Ecto neural progenitor cell (in vitro differentiated cells): Measurements from ENCODE around the gene ADCY5.

Source experiments
- DNase-seq: peaks from one replicate; pipeline ENCODE4 v3.0.0-alpha.2; 2018; ENCODE audit warnings: low spot score

Gene ADCY5

DNA sequence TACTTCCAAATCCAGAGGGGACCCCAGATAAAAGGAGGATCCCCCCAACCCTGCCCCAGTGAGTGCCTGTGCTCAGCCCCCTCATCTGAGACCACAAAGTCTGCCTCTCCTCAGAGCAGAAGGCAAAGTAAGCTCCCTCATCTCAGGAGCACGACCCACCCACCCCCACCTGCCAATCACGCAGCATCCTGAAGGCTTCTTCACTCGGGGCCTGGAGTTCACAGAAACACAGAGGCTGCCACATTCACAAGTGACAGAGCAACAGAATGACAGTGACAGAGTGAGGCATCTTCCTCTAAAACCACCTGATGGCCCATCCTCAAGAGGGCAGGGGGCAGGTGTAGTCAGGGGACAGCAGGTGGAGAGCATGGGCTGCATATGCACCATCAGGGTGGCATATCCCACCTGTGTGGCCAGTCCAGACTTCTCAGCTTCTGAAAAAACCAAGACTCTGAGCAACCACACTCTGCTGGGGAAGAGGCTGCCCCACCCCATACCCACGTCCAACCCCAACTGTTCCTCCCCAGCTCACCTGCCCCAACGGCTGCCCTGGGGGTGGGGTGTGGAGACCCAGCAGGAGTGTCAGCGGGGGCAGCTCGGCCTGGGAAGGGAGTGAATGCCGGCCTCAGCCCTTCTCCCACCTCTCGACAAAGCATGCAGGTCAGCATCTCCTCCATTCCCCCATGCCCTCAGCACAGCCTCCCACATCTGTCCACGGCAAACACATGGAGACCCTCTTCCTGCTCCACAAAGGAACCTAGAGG is 19.3 kb downstream of the ADCY5 start:
- no peak for DNase-seq

- DNase-seq: no peak
Measured at GRCh38 chr3:123424999-123425712, 23.7 kb downstream of the ADCY5 start.

DNA sequence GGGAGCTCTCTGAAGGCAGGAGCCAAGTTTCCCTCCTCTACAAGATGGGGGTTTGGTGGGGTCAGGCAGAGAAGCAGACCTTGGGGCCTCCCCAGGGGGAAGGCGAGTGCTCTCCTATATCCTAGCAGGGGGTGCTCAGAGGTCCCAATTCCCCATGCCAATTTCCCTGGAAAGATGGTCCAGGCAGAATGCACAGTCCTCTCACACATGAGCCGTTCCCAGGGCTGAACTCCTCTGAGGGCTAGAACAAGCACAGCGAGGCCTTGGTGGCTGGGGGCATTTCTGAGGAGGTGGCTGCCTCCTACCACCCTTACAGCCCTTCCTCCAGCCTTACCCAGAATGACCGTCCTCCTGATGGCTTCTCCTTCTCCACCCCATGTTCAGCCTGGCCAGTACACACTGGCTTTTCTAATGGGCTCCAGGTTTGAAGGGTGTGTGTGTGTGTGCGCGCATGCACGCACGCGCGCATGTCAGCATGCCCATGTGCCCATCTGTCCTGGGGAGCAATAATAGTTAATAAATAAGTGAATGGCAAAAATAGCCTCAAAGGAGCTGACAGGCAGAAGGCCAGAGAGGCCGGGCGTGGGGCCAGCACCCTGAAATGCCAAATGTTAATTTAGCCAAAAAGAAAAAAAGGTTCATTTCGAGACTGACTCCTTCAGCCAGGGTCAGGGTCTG is 24.4 kb downstream of the ADCY5 start:
- no peak for DNase-seq

- DNase-seq: no peak
Measured at GRCh38 chr3:123423806-123424205, 25.1 kb downstream of the ADCY5 start.

DNA sequence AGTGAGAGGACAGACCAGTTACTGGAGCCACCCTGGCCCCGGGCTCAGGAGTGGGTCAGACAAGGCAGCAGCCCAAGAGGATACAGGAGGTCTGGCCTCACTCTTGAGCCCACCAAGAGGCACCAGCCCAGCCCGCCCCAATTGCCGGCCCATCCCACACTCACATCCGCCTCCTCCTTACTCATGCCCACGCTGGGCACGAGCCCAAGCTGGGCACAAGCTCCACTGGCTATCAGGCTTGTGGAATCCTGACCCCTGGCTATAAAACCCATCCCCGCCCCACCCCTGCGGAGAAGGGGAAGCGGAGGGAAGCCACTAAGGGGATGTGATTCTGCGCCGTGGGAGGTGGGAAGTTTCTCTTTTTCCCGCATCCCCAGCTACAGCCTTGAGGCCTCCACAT is 25.9 kb downstream of the ADCY5 start:
- DNase-seq: no peak

- no peak for DNase-seq
Measured at GRCh38 chr3:123422457-123422856, 26.4 kb downstream of the ADCY5 start.

GRCh38 chr3:123421353-123422174 is 27.3 kb downstream of the ADCY5 start:
- no peak for DNase-seq

- no peak for DNase-seq
Measured at GRCh38 chr3:123420416-123420968, 28.4 kb downstream of the ADCY5 start.

- DNase-seq: no peak
Measured at GRCh38 chr3:123419850-123420297, 29.0 kb downstream of the ADCY5 start.

GRCh38 chr3:123419181-123419849 is 29.6 kb downstream of the ADCY5 start:
- DNase-seq: no peak

DNA sequence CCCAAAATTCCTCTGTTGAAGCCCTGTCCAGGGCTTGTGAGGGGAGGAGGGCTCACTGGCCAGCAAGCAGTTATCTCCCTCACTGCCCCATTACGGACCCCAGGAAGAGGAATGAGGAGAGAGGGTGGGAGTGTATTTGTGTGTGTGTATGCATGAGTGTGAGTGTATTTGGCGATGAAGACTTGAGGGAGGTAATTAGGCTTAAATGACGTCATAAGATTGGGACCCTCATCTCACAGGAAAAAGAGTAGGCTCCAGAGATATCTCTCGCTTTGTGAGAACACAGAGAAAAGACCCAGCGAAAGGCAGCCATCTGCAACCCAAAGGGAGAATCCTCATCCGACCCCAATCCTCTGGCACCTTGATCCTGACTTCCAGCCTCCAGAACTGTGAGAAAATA is 32.2 kb downstream of the ADCY5 start:
- DNase-seq: no peak

- no peak for DNase-seq
Measured at GRCh38 chr3:123416173-123416572, 32.7 kb downstream of the ADCY5 start.

GRCh38 chr3:123414973-123415775 is 33.7 kb downstream of the ADCY5 start:
- no peak for DNase-seq

GRCh38 chr3:123412811-123413604 is 35.9 kb downstream of the ADCY5 start:
- no peak for DNase-seq

GRCh38 chr3:123412076-123412475 is 36.8 kb downstream of the ADCY5 start:
- no peak for DNase-seq

DNA sequence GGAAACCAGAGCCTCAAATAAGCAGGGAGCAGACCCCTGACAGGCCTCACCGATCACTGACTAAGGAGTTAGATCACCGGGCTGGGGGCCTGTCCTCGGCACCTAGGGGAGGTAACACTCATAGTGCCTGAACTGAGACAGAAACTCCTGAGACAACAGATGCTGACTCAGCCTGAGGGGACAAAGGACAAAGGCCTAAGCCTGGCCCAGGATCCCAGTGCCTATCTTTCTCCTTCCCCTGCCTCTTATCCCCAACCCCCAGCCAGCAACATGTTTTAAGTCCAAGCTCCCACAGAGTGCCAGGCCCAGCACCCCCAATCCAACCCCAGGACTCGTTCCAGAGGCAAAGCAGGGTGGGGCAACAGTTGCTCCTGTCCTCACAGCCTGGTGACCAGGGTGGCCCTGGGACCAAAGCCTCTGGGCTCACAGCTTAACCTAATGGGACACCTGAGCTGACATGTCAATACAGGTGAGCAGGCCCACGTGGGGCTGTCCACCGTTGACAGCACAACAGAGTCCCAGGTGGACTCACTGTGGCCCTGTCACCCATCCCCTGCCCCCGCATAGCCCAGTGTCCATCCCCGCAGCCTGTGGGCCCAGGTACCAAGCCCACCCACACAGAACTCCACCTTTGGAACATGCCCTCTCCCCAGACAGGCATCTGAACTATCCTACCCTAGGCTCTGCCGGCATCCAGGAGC is 37.4 kb downstream of the ADCY5 start:
- no peak for DNase-seq

DNA sequence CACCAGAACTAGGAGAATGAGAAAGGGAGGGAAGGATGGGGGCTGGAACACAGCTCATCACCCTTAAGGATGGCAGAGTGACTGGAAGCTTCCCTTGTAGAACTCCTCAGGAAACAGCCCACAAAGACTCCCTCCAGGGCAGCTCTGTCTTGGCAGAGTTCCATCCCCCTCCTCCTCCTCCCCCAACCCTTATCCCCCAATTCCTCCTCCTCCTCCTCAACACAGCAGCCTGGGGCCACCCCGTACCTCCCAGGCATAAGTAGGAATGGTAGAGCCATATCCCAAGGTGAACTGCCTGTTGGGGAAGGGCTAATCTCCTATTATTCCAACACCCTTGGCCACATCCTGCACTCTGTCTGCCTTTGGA is 38.8 kb downstream of the ADCY5 start:
- no peak for DNase-seq

DNA sequence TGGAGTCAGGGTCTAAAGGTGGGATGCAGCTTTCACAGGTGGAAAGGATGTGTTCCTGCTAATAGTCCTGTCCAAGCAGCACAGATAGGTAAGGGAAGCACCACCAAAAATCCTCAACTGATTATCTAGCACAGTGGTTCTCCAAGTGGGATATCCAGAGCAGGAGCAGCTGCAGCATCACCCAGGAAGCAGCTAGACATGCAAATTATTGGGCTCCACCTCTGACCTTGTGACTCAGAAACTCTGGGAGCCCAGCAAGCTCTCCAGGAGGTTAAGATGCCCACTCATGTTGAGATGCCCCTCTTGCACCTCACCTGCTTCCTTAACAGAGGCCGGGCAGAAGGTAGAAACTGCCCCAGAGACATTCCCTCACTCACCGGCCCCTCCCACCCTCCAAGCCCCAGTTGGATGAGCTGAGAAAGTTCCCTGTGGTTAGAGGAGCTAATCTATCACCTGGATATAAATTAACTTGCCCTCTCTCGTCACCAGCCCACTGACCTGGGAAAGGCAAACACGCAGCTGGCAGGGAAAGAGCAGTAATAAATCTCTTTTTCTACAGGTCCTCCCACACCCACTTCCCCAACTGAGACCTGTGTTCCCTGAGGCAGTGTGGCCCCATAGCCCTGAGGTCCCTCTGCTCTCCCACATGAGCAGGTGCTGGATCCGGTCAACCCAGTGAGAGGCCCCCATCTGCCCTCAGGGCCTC is 39.3 kb downstream of the ADCY5 start:
- DNase-seq: no peak
